GM18861 (cell line): ENCODE results near the gene TFCP2.
A peak's percentile ranks its signal among the peaks of the same experiment; 100 is the strongest.

Experiments
- ATAC-seq: cut with Tn5 transposase; IDR thresholded peaks from one replicate; pipeline ENCODE4 v1.9.1; 2021; ENCODE audit not compliant: unreplicated experiment

The TFCP2 gene

GRCh38 chr12:51197736-51198567 is 25.0 kb upstream of the TFCP2 start:
- ATAC-seq = no peak

- no peak for ATAC-seq
Measured at GRCh38 chr12:51196547-51196946, 23.6 kb upstream of the TFCP2 start.

- no peak for ATAC-seq
Measured at GRCh38 chr12:51195841-51196240, 22.9 kb upstream of the TFCP2 start.

GRCh38 chr12:51192284-51192671 is 19.3 kb upstream of the TFCP2 start:
- no peak for ATAC-seq

GRCh38 chr12:51191516-51192283 is 18.8 kb upstream of the TFCP2 start:
- ATAC-seq = no peak

- ATAC-seq = no peak
Measured at GRCh38 chr12:51190820-51191219, 17.9 kb upstream of the TFCP2 start.

GRCh38 chr12:51189790-51190355 is 16.9 kb upstream of the TFCP2 start:
- no peak for ATAC-seq

GRCh38 chr12:51188359-51189051 is 15.6 kb upstream of the TFCP2 start:
- peak; percentile 44 for ATAC-seq

- ATAC-seq = no peak
Measured at GRCh38 chr12:51187370-51187987, 14.5 kb upstream of the TFCP2 start.

- no peak for ATAC-seq
Measured at GRCh38 chr12:51186465-51187085, 13.6 kb upstream of the TFCP2 start.

- no peak for ATAC-seq
Measured at GRCh38 chr12:51185171-51185717, 12.3 kb upstream of the TFCP2 start.

GRCh38 chr12:51183816-51184215 is 10.9 kb upstream of the TFCP2 start:
- ATAC-seq = no peak

GRCh38 chr12:51183349-51183748 is 10.4 kb upstream of the TFCP2 start:
- no peak for ATAC-seq

GRCh38 chr12:51181558-51181957 is 8.6 kb upstream of the TFCP2 start:
- no peak for ATAC-seq

- ATAC-seq = no peak
Measured at GRCh38 chr12:51177897-51178296, 5.0 kb upstream of the TFCP2 start.

- no peak for ATAC-seq
Measured at GRCh38 chr12:51174501-51174900, 1.6 kb upstream of the TFCP2 start.

GRCh38 chr12:51171884-51172514 is 936 bp downstream of the TFCP2 start:
- ATAC-seq = no peak

GRCh38 chr12:51163795-51164194 is 9.1 kb downstream of the TFCP2 start:
- no peak for ATAC-seq

- ATAC-seq = no peak
Measured at GRCh38 chr12:51162217-51162616, 10.7 kb downstream of the TFCP2 start.
